ENCODE data around the gene PLCG1.
"Not testable (repeated sequence)": the region's sequence is repeated elsewhere in the genome, so short reads cannot be mapped to it uniquely, and the experiment has no call there.

Gene PLCG1

DNA sequence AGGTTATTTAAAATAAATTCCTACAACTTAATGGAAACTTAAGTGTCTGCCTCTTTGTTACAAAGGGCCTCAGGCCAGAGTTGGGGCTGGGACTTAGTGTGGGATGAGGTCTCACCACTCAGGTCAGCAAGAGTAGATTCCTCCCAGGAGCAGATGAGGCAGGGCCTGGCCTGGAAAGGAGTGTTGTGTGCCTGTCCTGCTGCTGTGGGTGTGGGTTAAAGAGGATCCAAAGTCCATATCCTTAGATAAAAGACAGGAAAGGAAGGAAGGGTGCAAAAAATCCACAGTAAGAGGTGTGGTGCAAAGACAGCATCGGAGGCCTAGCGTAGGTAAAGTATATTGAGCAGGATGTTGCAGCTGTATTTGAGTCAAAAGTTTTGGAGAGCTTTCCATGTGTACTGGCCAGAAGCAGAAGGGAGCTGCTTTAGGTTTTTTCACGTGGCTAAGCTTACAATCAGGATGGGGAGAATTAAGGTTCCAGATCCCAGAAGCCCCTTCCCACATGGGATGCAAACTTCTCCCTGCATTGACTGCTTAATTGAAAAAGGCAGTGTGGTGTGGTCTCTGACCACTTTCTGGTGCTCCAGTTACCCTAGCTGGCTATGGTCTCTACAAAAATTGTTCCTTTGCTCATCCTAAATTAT is 12.8 kb upstream of the PLCG1 start:
- no peak for DNase-seq (ENCODE audit: low read depth)

DNA sequence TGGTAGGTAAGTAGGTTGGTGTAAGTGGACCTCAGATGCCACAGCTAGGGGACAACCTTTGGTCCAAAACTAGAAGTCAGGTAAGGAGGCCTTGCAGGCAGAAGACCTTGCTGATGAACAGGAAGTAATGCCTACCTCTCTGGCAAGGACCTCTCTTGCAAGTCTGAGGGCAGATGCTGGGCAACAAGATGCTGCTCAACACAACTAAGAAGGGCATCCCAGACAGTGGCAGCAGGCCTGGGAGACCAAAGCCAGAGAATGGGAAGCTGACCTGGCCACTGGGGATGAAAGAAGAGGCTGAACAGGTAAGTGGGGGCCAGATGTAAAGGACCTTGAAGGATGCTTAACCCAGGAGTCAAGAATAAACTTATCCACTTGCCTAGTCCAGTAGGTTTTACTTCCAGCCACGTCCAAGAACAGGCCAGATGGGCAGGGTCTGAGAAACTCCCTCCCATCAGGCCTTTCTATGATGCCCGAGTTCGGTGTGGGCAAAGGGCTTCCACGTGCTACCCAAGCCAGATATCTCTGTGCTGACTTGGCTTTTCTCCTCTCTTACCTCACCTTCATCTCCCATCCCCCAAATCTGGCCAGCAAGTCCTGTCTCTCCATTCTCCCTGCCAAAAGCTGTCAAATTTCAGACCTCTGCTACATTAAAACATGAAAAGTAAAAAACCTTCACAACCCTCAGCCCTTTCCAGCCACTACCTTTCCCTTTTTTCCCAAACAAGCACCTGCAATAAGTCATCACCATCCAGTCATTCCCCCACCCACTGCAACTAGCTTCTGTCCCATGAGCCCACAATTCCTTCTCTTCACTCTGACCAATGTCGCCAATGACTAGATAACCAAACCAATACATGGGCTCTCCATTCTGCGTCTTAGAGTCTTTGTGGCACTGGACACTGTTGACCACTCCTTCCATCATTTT is 11.5 kb upstream of the PLCG1 start:
- DNase-seq (ENCODE audit: low read depth) = no peak

DNA sequence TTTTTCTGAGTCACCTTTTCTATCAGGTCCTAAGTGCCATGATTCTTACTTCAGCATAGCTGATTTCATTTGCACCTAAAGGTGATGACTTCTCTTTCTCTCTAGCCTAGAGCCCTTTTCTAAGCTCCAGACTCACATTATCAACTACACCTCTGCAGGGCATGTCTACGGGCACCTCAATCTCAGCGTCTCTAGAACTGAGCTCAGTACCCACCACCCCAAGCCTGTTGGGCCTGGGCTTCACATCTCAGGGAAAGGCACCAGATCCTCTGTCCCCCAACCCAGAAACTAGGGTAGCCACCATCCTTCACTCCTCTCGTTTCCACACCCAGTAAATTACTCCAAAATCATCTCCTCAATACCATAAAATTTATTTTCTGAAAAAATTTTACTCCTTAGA is 10.6 kb upstream of the PLCG1 start:
- DNase-seq (ENCODE audit: low read depth) = no peak

DNA sequence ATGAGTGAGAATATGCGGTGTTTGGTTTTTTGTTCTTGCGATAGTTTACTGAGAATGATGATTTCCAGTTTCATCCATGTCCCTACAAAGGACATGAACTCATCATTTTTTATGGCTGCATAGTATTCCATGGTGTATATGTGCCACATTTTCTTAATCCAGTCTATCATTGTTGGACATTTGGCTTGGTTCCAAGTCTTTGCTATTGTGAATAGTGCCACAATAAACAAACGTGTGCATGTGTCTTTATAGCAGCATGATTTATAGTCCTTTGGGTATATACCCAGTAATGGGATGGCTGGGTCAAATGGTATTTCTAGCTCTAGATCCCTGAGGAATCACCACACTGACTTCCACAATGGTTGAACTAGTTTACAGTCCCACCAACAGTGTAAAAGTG is 9.0 kb upstream of the PLCG1 start:
- not testable (repeated sequence) for DNase-seq (ENCODE audit: low read depth)

DNA sequence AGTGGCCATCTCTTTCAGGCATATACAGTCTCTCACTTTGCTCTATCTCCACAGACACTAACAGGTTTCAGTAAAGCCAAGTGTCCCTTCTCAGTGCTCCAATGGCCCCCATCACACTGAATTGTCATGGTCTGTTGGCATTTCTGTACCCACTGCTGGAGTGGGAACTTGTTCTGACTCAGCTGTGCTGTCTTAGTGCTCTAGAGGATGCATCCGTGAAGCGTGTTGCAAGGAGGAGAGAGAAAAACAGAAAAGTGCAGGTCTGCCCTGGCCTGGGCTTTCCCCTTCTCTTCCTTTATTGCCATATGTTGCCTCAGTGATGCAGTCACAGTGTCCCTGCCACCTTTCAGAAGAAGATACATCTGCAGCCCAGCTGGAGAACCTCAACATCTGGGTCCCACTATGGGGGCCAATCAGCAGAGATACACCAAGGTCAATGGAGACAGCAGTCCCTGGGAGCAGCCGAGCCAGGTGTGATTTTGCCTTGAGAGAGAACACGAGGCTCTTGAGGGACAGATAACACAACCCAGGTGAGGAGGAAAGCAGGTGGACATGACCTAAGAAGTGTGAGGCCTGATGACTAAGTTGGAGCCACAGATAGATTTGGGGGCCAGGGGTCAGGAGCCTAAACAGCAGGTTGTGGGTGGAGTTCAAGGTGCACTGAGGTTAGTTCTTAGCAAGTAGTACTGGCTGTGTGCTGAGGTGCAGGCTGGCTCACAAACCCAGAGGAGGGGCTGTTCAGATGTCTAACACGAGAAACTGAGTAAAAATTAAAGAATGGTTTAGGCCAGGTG is 5.6 kb upstream of the PLCG1 start:
- DNase-seq (ENCODE audit: low read depth) = no peak

DNA sequence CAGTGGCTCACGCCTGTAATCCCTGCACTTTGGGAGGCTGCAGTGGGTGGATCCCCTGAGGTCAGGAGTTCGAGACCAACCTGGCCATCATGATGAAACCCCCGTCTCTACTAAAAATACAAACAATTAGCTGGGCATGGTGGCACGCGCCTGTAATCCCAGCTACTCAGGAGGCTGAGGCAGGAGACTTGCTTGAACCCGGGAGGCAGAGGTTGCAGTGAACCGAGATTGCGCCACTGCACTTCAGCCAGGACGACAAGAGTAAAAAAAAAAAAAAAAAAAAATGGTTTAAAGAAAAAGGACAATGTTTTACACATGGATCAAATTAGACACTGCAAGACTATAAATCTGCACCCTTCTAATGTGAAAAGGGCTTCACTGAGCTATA is 5.0 kb upstream of the PLCG1 start:
- not testable (repeated sequence) for DNase-seq (ENCODE audit: low read depth)

DNA sequence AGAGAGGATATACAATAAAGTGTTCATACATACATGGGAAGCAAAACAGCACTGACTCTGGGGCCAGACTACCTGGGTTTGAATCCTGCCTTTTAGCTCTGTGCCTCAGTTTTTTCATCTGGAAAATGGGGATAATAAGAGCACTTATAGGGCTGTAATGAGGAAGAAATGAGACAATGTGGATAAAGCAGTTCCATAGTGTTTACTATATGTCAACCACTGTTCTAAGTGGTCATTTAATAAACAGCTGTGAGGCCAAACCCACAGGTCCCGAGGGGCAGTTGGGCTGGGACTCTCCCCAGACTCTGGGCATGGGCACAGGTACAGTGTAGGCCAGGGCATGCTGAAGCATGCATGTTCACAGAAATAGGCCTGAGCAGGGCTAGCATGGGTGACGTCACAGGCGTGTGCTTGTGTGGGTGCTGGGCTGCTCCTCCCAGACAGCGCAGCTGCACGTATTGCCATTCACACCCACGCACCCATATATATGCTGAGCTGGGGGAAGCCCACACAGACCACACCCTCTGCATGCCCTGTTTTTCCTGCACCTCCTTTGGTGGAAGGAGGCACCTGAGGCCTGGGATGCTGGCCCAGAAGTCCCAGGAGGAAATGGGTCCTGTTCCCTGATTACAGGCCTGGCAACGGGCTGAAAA is 3.5 kb upstream of the PLCG1 start:
- peak; percentile 36 for DNase-seq (ENCODE audit: low read depth)

DNA sequence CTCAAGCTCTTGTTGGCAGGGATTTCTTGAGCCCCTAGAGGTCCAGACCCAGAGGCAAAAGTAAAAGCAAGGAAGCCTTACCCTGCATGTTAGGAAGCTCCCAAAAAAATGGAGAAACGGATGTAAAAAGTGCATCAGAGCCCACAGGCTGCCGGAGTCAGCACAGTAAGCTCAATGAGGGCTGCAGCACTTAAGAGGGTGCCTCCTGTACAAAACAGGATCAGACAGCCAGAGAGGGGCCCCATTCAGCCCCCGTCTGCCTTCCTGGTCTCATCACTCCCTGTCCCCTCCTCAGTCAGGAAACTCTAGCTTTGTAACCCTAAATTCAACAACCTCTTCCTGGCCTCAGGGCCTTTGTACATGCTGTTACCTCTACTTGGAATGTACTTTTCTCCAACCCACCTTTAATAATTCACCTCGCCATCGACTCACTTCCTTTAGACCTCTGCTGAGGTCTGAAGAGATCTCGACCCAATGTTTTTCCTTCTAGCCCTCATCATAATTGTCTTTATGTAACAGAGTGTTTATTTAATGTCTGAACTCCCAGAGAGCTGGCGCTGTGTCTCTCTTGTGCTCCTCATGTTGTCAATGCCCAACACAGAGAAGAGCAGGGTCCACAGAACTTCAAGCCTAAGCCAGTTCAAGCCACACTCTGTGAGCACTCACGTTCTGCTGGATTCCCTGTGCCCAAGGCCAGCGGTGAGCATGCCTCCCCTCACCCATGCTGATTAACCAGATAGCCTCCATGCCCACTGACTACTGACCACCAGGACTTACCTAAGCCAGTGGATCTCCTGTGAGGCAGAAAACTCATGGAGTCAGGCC is 2.8 kb upstream of the PLCG1 start:
- DNase-seq (ENCODE audit: low read depth) = no peak

DNA sequence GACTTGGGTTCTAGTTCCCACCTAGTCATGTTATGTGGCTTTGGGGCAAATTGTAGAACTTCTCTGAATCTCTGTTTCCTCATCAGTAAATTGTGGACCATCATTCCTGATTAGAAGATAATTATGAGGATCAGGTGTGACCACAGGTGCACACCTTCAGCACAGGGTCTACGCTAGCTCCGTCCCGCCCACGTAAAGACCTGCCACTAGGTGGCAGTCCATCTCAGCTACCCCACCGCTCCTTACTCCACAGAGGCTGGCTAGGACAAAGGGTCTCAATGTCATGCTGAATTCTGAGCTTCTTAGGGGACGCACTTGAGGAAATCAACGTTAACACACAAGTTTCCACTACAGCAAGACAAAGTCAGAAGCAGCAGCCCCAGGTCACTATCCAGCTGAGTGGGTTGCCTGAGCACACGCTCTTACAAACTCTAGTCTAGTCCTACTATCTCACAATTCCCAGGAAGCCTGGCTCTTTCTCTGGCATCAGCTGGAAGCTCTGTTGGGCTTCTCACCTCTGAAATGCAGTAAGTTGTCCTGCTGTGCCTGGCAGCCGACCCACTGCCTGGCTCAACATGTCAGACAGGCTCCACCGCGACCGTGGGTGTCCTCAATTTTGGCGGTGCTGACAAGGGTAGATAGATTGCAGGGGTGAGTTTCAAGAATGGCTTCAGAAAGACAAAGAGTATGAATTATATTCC is 2.0 kb upstream of the PLCG1 start:
- DNase-seq (ENCODE audit: low read depth) = peak; percentile 58

DNA sequence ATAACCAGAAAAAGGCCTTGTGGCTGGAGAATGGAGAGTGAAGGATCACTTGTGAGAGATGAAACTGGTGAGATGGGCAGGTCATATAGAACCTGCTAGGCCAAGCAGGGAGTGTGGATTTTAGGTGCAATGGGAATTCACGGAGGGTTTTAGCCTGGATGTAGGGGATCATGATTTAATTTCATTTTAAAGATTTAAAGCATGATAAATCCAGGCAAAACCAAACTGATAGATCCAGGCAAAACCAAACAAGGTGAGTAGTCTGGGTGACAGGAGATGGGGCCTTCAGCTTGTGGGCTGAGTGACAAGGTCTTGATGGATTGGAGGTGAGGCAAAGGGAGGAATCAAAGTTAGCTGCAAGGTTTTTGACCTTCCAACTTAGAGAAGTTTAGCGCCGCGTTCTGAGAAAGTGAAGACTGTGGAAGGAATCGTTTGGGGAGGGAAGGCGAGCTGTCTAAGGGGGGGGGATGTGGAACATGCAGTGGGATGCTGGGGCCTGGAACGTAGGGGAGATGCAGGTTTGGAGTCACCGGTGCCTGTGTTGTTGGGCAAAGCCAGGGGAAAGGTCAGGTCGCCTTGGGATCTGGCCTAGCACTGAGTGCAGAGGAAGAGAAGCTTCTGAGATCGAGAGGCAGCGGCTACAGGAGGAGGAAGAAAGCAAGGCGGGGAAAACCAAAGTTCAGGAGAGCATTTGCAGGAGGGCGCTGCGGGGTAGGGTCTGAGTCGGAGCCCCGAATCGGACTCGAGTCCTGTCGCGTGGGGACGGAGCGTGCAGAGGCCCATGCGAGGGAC is 1.3 kb upstream of the PLCG1 start:
- DNase-seq (ENCODE audit: low read depth) = no peak

DNA sequence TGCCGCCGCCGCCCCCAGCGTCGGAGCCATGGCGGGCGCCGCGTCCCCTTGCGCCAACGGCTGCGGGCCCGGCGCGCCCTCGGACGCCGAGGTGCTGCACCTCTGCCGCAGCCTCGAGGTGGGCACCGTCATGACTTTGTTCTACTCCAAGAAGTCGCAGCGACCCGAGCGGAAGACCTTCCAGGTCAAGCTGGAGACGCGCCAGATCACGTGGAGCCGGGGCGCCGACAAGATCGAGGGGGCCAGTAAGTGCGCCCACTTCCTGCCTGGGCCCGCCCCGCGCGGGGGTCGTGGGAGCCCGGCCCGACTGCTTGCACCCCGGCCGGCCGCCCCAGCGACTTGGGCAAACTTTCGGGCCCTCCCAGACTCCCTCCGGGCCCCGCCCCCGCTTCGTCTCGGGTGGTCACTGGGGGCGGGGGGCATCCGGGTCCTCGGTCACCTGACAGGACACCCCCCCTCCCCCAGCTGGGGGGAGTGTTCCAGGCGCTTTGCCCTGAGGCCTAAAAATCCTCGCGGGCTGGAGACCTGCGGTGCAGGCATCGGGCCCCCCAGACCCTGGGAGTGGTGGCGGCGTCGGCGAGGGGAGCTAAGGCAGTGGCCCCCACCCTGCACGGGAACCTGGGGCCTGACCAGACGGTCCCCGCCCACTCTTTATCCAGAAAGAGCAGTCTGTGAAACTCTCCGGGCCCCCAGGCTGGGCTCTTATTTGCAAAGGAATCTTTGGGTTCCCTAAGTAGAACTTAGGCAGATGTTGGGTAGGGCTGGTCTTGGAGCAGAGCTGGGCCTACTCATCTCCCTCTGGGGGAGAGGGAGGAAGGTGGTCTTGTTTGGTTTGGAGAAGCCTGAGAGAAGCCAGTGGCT is 501 bp downstream of the PLCG1 start:
- DNase-seq (ENCODE audit: low read depth) = peak; percentile 40

DNA sequence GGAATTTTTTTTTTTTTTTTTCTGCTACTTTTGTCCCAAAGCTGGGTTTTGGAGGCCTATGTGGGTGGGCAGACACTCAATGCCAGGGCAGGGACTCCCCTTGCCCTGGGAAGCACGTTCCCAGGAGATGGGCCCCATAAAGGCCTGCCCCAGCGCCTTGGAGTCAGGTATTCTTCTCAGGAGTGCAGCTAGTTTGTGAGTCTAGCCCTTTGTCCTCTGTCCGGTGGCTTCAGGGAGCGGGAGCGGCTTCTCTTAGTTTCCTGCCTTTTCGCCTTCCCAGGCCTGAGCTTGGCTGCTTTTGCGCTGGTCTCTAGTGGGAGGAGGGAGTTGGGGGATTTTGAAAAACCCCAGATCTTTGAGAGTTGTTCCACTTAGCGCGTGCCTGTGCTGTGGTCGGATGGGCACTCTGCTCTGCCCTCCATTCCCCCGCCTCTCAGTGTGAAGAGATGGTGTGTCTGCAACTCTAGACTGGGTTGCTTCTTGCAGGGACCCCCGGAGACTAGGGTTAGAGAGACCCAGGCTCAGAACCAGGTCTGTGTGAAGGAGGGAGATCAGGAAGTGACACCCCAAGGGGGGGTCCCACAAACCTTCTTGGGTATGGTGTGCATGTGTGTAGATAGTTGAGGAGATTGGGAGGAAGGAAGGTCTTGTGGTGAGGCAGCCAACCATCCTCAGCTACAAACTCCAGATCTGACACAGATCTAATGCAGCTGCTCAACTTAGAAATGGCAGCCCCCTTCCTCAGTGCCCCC is 1.3 kb downstream of the PLCG1 start:
- DNase-seq (ENCODE audit: low read depth) = no peak

DNA sequence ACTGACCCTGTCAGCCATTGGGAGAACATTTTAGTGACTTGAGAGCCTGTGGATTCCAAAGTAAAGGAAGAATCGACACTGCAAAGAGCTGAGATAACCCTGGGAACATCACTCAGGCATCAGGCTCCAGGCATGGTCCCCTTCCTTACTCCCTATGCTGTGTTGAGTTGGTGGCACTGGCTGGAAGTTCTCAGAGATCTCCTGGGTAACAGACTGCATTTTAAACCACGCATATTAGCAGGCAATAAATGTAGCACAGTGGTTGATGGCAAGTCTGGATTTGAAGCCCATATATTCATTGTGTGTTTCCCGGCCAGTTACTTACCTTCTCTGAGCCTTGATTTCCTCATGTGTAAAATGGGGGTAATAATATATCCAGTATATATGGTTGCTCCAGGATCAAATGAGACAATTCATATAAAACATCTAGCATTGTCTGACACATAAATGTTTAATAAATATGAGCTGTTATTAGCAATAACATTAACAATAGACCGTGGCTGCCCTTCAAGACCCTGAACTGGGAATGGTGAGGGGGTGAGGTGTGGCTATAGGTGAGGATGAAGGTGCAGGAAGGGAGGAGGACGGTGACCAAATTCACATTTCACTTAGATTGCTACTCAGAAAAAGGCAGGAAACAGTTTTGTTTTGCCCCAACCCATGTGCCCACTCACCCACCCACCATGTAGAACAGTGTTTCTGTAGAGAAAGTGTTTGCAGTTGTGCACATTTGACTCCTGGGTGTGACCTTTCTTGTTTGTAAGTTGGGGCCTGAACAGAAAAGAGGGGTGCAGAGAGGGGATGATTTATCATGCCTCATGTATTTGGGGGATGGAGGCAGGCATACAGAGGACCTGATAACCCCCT is 2.1 kb downstream of the PLCG1 start:
- DNase-seq (ENCODE audit: low read depth) = no peak

DNA sequence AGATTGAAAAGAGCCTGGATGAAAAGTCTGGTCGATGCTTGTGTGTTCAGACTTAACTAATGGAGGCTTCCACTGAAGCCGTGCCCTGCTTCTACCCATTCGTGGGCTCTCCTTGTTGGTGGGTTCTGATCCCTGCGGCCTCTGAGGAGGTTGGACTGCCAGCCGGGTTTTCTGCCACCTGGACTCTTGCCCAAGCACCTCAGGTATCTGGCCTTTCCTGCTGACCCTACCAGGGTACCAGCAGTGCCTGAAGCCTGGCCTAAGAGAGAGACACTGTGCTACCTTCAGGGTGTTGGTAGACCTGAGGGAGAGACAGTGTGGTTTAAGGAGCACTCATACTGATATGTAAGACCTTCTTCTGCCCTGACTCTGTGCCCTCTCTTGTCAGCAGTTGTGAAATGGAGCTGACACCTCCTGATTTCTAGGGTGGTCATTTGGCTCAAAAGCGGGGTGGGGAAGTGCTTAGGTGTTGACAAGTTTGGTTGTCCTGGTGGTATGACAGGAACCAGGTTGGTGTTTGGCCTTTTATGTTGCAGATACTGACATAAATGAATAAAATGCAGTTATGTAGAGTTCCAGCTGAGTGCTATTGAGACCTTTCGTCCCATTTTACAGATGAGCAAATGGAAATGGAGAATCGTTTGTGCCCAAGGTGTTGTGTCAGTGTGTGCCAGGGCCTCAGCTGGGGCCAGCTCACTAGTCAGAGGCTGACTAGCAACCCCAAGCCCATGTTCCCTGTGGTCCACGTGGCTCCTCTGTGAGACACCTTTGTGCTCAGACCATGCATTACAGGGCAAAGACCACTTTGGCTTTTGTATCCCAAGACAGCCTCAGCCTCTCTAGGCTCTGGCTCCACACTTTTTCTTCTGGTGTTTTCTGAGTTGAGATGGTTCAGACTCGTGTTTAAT is 3.1 kb downstream of the PLCG1 start:
- no peak for DNase-seq (ENCODE audit: low read depth)

DNA sequence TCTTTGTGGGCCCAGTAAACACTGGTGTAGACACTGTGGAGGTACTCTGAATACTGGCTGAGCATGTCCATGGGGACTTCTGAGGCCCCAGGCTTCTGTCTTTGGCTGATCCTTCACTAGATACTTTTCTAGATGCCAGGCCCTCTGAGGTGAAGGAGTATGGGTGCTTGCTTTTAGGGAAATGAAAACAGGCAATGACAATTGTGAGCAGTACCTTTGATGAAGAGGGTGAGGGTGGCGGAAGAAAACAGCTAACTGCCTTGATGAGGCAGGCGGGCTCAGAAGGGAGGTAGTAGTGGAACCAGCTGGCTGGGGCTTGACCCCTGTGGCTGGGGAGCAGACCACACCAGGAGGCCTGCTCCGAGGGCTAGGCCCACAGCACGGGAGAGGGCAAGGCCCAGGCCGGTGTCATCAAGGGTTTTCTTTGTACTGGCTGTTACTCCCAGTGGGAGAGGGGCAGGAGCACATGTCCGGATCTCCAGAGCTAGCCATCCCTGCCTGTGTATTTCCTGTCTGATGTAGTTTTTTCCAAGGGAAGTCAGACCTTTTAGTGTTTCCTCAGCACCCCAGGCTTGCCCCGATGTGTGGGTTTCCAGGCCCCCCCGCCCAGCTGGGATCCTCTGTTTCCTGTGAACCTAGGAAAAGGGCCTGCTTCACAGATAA is 3.9 kb downstream of the PLCG1 start:
- DNase-seq (ENCODE audit: low read depth) = no peak

DNA sequence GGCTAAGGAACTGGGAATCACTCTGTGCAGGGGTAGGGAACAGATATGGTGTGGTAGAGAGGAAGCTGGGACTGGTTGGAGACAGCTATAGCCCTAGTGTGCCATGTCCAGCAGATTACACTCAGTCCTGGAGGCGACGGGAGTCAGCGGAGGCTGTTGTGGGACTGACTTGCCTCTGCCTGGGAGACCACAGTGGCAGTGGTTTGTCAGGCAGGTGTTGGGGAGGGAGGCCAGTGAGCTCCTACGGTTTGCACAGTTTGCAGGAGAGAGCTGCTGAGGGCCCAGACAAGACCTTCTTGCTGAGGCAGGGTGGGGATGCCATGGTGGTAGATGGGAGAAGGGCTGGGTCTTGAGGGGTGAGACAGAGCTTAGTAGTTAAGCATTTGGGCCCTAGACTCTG is 4.9 kb downstream of the PLCG1 start:
- DNase-seq (ENCODE audit: low read depth) = no peak
